H1 (cell line): ENCODE data around the gene CTIF. TPM values are rescaled to one million over a fixed set of nuclear protein-coding genes. Genes with fewer than 3 reads are reported as not detected.

Source experiments
- CTCF ChIA-PET: fragments of 300-600 bp; sonication (Branson Sonifier 250); formaldehyde crosslinking; loops from one replicate; lab custom pipeline; 2021; ENCODE audit not compliant: partially characterized antibody; lab: Charles Lee
- POLR2A ChIA-PET: fragments of 300-600 bp; sonication (Branson Sonifier 250); formaldehyde crosslinking; loops from one replicate; lab custom pipeline; 2021; ENCODE audit warnings: inconsistent platforms; ENCODE audit not compliant: partially characterized antibody; lab: Charles Lee
- DNase-seq, 2 experiments: peaks; one replicate each; pipeline versions ENCODE4 v3.0.0 to v3.0.0-alpha.2; 2010 to 2022; ENCODE audit warnings: low spot score in 2 of 2, low read depth in 1 of 2, mixed read lengths in 1 of 2
- FAIRE-seq: peaks from 2 replicates; lab custom pipeline; 2011; peaks lifted over from hg19 to GRCh38; lab: Jason Lieb, UNC
- H2AFZ ChIP-seq: 2 replicates; pipeline ENCODE4 v1.8.1; 2012; ENCODE audit warnings: low read length, inconsistent platforms
- H2AK5ac ChIP-seq: 2 replicates; pipeline ENCODE4 v1.6.1; 2013; ENCODE audit warnings: low read depth, low read length
- H2BK120ac ChIP-seq: replicated peaks from 2 replicates; pipeline ENCODE3; 2013; ENCODE audit warnings: low read depth, low read length, inconsistent platforms
- H2BK12ac ChIP-seq: 2 replicates; pipeline ENCODE4 v1.6.1; 2013; ENCODE audit warnings: low read depth, low read length
- H2BK15ac ChIP-seq: 2 replicates; pipeline ENCODE4 v1.6.1; 2013; ENCODE audit warnings: low read length
- H2BK20ac ChIP-seq: 2 replicates; pipeline ENCODE4 v1.6.1; 2013; ENCODE audit warnings: low read length
- H2BK5ac ChIP-seq: 2 replicates; pipeline ENCODE4 v1.6.1; 2013; ENCODE audit warnings: low read depth, low read length
- H3K14ac ChIP-seq: 2 replicates; pipeline ENCODE4 v1.6.1; 2013; ENCODE audit warnings: inconsistent platforms; ENCODE audit not compliant: insufficient read length
- H3K18ac ChIP-seq: 2 replicates; pipeline ENCODE4 v1.6.1; 2013; ENCODE audit warnings: low read length; ENCODE audit errors: extremely low read depth
- H3K23ac ChIP-seq: 2 replicates; pipeline ENCODE4 v1.6.1; 2013; ENCODE audit warnings: inconsistent platforms; ENCODE audit not compliant: insufficient read length
- H3K23me2 ChIP-seq: 2 replicates; pipeline ENCODE4 v1.6.1; 2013; ENCODE audit warnings: low read depth, low read length
- H3K27ac ChIP-seq: 2 replicates; pipeline ENCODE4 v1.6.1; 2011; ENCODE audit warnings: low read depth, low read length, inconsistent platforms
- H3K27me3 ChIP-seq, 4 experiments: replicated peaks in 1 of 4; 1 replicate in 1 of 4; 2 replicates in 3 of 4; pipeline versions ENCODE4 v1.6.1 to v1.8.1; 2011 to 2013; ENCODE audit warnings: low read length in 3 of 4, mild to moderate bottlenecking in 3 of 4, inconsistent platforms in 2 of 4, mixed read lengths in 2 of 4, moderate library complexity in 1 of 4; ENCODE audit not compliant: control insufficient read depth in 3 of 4, insufficient read depth in 3 of 4; ENCODE audit errors: extremely low read depth in 1 of 4
- H3K36me3 ChIP-seq, 4 experiments: 2 replicates each; pipeline versions ENCODE4 v1.6.1 to v1.8.1; 2011 to 2013; ENCODE audit warnings: mild to moderate bottlenecking in 4 of 4, low read length in 3 of 4, moderate library complexity in 2 of 4, control low read depth in 1 of 4, inconsistent platforms in 1 of 4; ENCODE audit not compliant: insufficient read depth in 4 of 4, control insufficient read depth in 2 of 4
- H3K4ac ChIP-seq: replicated peaks from 2 replicates; pipeline ENCODE3; 2013; ENCODE audit warnings: low read length, low read depth, mixed read lengths, inconsistent platforms; ENCODE audit not compliant: insufficient read length
- H3K4me1 ChIP-seq, 4 experiments: replicated peaks in 1 of 4; 1 replicate in 1 of 4; 2 replicates in 3 of 4; pipeline versions ENCODE4 v1.6.1 to v1.8.1; 2011 to 2013; ENCODE audit warnings: low read length in 3 of 4, inconsistent platforms in 2 of 4, mixed read lengths in 1 of 4; ENCODE audit not compliant: insufficient read depth in 4 of 4, control insufficient read depth in 3 of 4
- H3K4me2 ChIP-seq, 2 experiments: 2 replicates each; pipeline versions ENCODE4 v1.6.1 to v1.8.1; 2011 to 2013; ENCODE audit warnings: low read depth in 2 of 2, low read length in 2 of 2, control low read depth in 1 of 2, inconsistent platforms in 1 of 2, mild to moderate bottlenecking in 1 of 2; ENCODE audit not compliant: insufficient read depth in 1 of 2
- H3K4me3 ChIP-seq, 4 experiments: fragments of 200-600, 300-600 bp in 1 of 4; sonication (generic), shearing (Covaris generic), sonication (Bioruptor Twin) in 1 of 4; 2 replicates each; pipeline versions ENCODE4 v1.5.1 to v1.8.1; 2011 to 2016; ENCODE audit warnings: low read length in 4 of 4, low read depth in 3 of 4, control low read depth in 2 of 4, inconsistent platforms in 2 of 4, mild to moderate bottlenecking in 2 of 4, mixed read lengths in 1 of 4, moderate library complexity in 1 of 4; ENCODE audit not compliant: insufficient read depth in 2 of 4; ENCODE audit errors: extremely low read depth in 1 of 4
- H3K56ac ChIP-seq: replicated peaks from 2 replicates; pipeline ENCODE3; 2013; ENCODE audit warnings: low read depth, mild to moderate bottlenecking, mixed read lengths, low read length, inconsistent platforms; ENCODE audit not compliant: insufficient read length
- H3K79me1 ChIP-seq: 2 replicates; pipeline ENCODE4 v1.6.1; 2013; ENCODE audit warnings: low read depth, low read length, control low read depth
- H3K79me2 ChIP-seq, 2 experiments: 2 replicates each; pipeline versions ENCODE4 v1.6.1 to v1.8.1; 2012 to 2013; ENCODE audit warnings: low read length in 2 of 2, mild to moderate bottlenecking in 2 of 2, inconsistent platforms in 1 of 2; ENCODE audit not compliant: insufficient read depth in 2 of 2, control insufficient read depth in 1 of 2
- H3K9ac ChIP-seq, 4 experiments: replicated peaks in 1 of 4; 1 replicate in 1 of 4; 2 replicates in 3 of 4; pipeline versions ENCODE4 v1.6.1 to v1.8.1; 2011 to 2013; ENCODE audit warnings: low read depth in 3 of 4, low read length in 3 of 4, control low read depth in 2 of 4, mild to moderate bottlenecking in 2 of 4, moderate library complexity in 2 of 4, inconsistent platforms in 1 of 4; ENCODE audit errors: extremely low read depth in 1 of 4
- H3K9me3 ChIP-seq, 2 experiments: 2 replicates each; pipeline versions ENCODE4 v1.6.1 to v1.8.1; 2012 to 2013; ENCODE audit warnings: mild to moderate bottlenecking in 2 of 2, moderate library complexity in 2 of 2, control low read depth in 1 of 2, inconsistent platforms in 1 of 2, low read depth in 1 of 2, low read length in 1 of 2, mixed read lengths in 1 of 2; ENCODE audit not compliant: insufficient read depth in 2 of 2
- H4K20me1 ChIP-seq, 2 experiments: replicated peaks in 1 of 2; 2 replicates each; pipeline versions ENCODE3 to v1.8.1; 2011 to 2013; ENCODE audit warnings: inconsistent platforms in 2 of 2, low read length in 2 of 2, mild to moderate bottlenecking in 1 of 2; ENCODE audit not compliant: insufficient read depth in 2 of 2, control insufficient read depth in 1 of 2
- H4K5ac ChIP-seq: 2 replicates; pipeline ENCODE4 v1.6.1; 2013; ENCODE audit warnings: low read length, low read depth, mixed read lengths, inconsistent platforms; ENCODE audit not compliant: insufficient read length
- H4K8ac ChIP-seq: 2 replicates; pipeline ENCODE4 v1.8.0; 2013; ENCODE audit warnings: mild to moderate bottlenecking, moderate library complexity, low read length, inconsistent platforms; ENCODE audit not compliant: insufficient read depth; ENCODE audit errors: extremely low read depth
- H4K91ac ChIP-seq: replicated peaks from 2 replicates; pipeline ENCODE3; 2013; ENCODE audit warnings: low read length, mixed read lengths, inconsistent platforms; ENCODE audit not compliant: insufficient read length
- CTCF ChIP-seq, 3 experiments: IDR thresholded peaks; 1 replicate in 2 of 3; 2 replicates in 1 of 3; pipeline versions ENCODE4 v1.5.1 to v1.6.1; 2011; ENCODE audit warnings: low read length in 3 of 3, mild to moderate bottlenecking in 3 of 3, inconsistent platforms in 2 of 3, low read depth in 1 of 3, moderate library complexity in 1 of 3; ENCODE audit not compliant: insufficient read depth in 1 of 3; ENCODE audit errors: control extremely low read depth in 1 of 3
- NANOG ChIP-seq: IDR thresholded peaks from 2 replicates; pipeline ENCODE4 v1.6.1; 2011; ENCODE audit warnings: low read length, low read depth, mild to moderate bottlenecking, inconsistent platforms; ENCODE audit not compliant: insufficient read depth, poor library complexity, severe bottlenecking
- RAD21 ChIP-seq, 2 experiments: IDR thresholded peaks in 1 of 2; conservative IDR thresholded peaks in 1 of 2; 2 replicates each; pipeline ENCODE4 v1.6.1; 2011; ENCODE audit warnings: low read depth in 2 of 2, low read length in 2 of 2, improper control_type of control experiment in 1 of 2, inconsistent platforms in 1 of 2, mild to moderate bottlenecking in 1 of 2, moderate library complexity in 1 of 2
- WGBS, 2 experiments: shearing (Covaris generic) in 1 of 2; methylation state at CpG; one replicate each; pipeline versions ENCODE4 v1.1.6 to v1.1.7; 2013 to 2015; ENCODE audit warnings: low lambda C conversion rate in 2 of 2, mixed read lengths in 2 of 2, inconsistent platforms in 1 of 2, low coverage in 1 of 2, missing lambda C conversion rate in 1 of 2; ENCODE audit not compliant: insufficient replicate concordance in 2 of 2, insufficient coverage in 1 of 2, insufficient read length in 1 of 2; ENCODE audit errors: extremely low coverage in 1 of 2, missing lambda C conversion rate in 1 of 2; 5-methylcytosine and 5-hydroxymethylcytosine counted together
- polyA plus RNA-seq, 7 experiments: library from polyadenylated mRNA; depleted of rRNA in 3 of 7; stranded (reverse) in 5 of 7; unstranded in 2 of 7; fragments of >200 nt in 5 of 7; fragments of 200-250 nt in 2 of 7; gene quantifications; 1 replicate in 5 of 7; 2 replicates in 1 of 7; 4 replicates in 1 of 7; pipeline versions ENCODE4 v1.2.1 to v1.2.3, GENCODE V29; 2011 to 2013; ENCODE audit warnings: missing spikeins in 2 of 7, mixed read lengths in 2 of 7
- total RNA-seq: library from RNA; stranded (reverse); fragmentation: NEBNext Ultra II Directional; extraction: Animal tissue kit (Norgen Biotek cat#: 25700); gene quantifications from 2 replicates; pipeline ENCODE4 v1.2.1, GENCODE V29; 2021

The CTIF gene
- total and polyA plus RNA-seq, 2 of the 8 experiments (the other 6 are each of a cell fraction or from before 2014, with no cell fraction given) = 9.0 to 17.8 TPM

DNA sequence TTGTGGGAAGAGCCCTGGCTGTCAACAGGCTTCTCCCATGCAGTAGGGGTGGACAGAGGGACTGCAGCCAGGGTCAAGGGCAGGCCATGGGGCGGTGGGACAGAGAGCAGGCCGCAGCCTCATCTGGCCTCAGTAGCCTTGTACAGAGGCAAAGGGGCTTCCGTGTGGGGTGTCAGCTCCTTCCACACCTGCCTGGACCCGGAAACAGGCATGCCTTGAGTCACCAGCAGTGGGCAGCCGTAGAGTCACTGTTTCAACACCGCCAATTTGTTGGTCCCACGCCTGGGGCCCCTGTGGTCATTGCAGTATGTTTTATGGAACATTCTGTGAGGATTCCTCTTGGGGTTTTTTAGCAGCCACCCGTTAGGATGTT is 238.9 kb downstream of the CTIF start:
- Histone ChIP-seq H3K4ac (no peak overlapping the region), H2AK5ac (no peak overlapping the region), H4K20me1 (no peaks in the 10 kb centered on the region), H2BK20ac (no peak overlapping the region), H3K9me3 (no peaks in the 10 kb centered on the region), H4K5ac (no peak overlapping the region), H3K18ac (no peak overlapping the region), H3K9ac (no peak overlapping the region), H3K4me2 (no peak overlapping the region), H3K27me3 (no peaks in the 10 kb centered on the region), H3K79me1 (no peaks in the 10 kb centered on the region), H3K14ac (no peak overlapping the region), H3K56ac (no peak overlapping the region), H3K23ac (no peak overlapping the region), H4K91ac (no peak overlapping the region), H3K36me3 (no peaks in the 10 kb centered on the region), H3K79me2 (no peaks in the 10 kb centered on the region), H2BK120ac (no peak overlapping the region), H4K8ac (no peak overlapping the region), H2BK15ac (no peak overlapping the region), H2BK5ac (no peak overlapping the region; the same call in 1 of the 2 replicates), H2AFZ (no peak overlapping the region), H2BK12ac (no peak overlapping the region), H3K4me3 (no peak overlapping the region), H3K23me2 (no peaks in the 10 kb centered on the region), H3K4me1 (peaks cover 0 to 5% (median 2%) of the 10 kb centered on the region in 4 experiments; a peak in 4 of 7 replicates), H3K27ac (no peak overlapping the region)
- CTCF ChIA-PET = interaction anchor here (0.8 to 5.3 kb wide), 33 partner anchors 9 to 461 kb away, joined by 3 to 28 read pairs (median 5); no protein-coding TSS in a partner anchor
- no peak for TF ChIP-seq NANOG
- peak in 2 of 3 experiments; percentile 3 to 4; a peak in 2 of 4 replicates for TF ChIP-seq CTCF (IDR thresholded peaks at IDR 0.05; ENCODE audit: control extremely low read depth in 1 of 3, insufficient read depth in 1 of 3, low read depth in 1 of 3, low read length in 3 of 3)
- 0 out of 4 replicates have a peak, but pooled peaks of 1 of the 2 experiments have one; percentile 12 for TF ChIP-seq RAD21 (IDR thresholded peaks at IDR 0.05 in 1 of 2, conservative IDR thresholded peaks at IDR 0.05 in 1 of 2; ENCODE audit: low read depth in 2 of 2, low read length in 2 of 2)
- POLR2A ChIA-PET = interaction anchor here (1.6 kb wide), 1 partner anchor 17 kb away, joined by 3 read pairs; no protein-coding TSS in a partner anchor
- DNase-seq = no peak
- 91% methylated on average over 8 of the region's 8 CpGs; no CpG with 5 or more reads in 1 of the 2 experiments for WGBS, 2 experiments
- no peak for FAIRE-seq
